Non-pigmented ciliary epithelial cell (primary cell): Measurements from ENCODE around the gene RFESD.
"Not testable (repeated sequence)": the region's sequence is repeated elsewhere in the genome, so short reads cannot be mapped to it uniquely, and the experiment has no call there.

Source experiments
- DNase-seq: peaks from one replicate; pipeline ENCODE4 v3.0.0-alpha.2; 2010; ENCODE audit warnings: low read depth

The RFESD gene

DNA sequence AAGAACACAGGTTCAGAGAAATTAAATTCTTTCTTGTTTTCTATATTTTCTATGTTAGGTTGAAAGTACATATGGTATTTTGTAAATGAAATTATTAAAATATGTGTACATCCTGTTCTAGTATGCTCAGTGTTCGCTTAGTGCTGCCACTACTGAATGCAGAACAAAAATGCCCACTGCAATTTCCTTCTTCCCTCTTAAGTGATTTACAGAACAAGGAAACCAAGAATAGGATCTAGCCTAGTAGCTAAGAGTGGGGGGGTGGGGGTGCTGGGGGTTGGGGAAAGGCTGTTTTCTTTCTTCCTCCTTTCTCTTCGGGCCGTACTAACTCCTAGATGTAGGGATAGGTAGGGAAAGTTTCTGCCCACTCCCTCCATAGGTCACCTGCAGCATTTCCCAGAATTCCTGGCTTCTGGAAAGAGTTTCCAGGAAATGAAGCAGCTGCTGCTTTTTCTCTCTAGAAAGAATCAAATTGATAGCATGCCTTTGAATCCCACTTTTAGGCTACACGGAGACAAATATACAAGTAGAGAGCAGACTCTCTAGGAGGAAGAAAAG, 20.6 kb downstream of the RFESD start:
- DNase-seq: no peak

DNA sequence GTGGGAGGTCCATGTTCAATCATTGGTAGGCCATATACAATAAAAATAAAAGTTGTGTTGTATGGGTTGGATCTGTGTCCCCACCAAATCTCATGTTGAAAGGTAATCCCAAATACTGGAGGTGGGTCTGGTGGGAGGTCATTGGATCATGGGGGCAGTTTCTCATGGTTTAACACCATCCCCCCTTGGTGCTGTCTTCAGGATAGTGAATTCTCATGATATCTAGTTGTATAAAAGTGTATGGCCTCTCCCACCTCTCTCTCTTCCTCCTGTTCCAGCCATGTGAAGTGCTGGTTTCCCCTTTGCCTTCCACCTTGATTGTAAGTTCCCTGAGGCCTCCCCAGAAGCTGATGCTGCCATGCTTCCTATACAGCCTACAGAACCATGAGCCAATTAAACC, 21.1 kb downstream of the RFESD start:
- no peak for DNase-seq

DNA sequence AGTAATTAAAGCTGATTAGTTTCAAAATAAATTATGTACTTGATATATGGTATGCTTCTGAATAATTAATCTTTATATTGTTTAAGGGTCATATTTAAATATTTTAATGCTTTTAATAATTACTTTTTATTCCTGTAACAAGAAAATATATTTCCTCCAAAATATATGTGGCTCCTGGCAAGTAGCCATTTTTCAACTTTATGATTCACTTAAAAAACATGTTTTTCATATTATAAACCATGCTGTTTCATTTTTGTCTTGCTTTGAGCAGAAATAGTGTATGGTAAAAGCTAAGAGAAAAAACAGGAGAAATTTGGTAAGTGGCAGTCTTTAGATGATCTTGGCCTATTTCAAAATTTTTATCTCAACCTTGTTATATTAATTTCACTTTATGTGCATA, 21.6 kb downstream of the RFESD start:
- no peak for DNase-seq

DNA sequence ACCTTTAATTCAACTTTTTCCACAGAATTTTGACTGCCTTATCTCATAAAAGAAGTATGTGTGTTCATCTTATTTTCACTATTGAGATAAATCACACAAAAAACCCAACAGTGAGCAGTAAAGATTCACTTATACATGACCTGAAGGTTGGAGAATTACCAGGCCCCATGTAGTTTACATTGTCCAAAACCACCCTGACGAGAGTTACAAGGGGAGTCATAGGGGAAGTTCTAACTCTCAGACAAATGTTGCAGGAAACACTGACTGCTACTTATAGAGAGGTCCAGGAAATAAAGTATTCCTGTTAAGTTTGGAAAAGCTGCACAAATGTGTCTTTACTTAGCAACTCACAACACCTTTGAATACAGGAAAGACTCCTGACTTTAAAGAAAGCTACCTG, 22.2 kb downstream of the RFESD start:
- DNase-seq: no peak

DNA sequence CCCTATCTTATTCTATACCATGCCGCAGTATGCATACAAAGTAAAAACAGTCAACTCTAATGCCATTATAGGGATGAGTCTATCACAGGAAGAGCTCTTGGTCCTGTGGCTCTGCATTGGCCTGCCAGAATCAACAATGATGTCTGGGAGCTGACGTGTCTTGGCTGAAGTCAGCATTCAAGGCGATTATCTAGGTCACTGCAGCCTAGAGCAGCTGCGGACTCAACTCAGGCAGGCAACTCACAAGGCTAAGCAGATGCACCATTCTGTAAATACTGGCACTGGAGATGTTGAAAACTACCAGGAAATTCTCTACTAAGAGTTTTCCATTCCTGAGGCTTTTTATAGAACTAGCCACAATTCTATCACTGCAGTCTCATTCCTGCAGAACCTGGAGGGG, 23.0 kb downstream of the RFESD start:
- DNase-seq: peak; percentile 98

DNA sequence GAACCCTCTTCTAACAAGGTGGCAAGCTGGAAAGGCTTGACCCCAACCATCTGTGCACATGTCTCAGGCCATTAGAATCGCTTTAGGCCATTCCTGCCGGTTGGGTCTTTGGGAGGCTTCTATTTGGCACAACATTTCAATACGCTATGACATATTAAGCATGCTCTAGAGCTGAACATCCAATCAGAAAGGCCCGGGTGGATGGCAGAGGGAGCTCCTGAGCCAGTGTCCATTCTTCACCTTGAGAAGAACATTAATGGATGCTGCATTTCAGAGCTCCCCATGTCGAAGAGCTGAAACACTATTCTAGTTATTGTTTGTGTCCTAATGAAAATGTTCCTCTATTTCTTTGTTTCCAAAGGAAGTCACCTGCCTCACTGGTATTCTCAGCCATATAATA, 23.4 kb downstream of the RFESD start:
- DNase-seq: no peak

DNA sequence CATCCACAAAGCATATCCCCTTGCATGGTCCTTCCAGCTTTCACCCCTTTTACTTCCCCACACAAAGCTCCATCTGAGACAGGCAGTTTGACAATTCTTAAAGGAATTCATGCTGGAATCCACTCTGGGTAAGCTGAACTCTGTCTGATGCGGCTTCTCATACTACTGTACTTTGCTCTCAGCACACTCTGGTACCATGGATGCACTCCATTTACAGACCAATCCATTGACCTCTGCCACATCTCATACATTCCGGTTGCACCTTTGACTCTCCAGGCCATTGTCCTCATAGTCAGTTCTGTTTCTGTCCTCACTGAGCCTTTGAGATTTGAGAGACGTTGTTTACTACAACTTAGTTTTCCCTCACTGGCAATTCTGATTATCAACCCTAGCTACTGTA, 24.0 kb downstream of the RFESD start:
- DNase-seq: no peak

DNA sequence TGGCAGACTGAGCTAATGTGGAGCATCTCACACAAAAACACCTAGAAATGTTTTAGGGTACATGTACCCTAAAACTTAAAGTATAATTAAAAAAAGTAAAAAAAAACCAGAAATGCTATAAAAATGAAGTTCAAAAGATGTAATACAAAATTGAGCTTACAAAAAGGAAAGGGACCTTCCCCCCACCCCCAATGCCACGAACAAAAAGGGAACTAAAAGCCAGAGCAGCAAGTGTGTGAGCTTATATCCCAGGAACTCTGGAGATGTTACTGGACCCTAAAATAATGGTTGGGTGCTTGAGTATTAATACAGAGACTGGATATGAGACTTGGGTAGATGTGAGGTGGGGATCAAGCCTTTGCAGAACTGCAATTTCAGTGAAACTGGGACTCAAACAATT, 25.2 kb downstream of the RFESD start:
- no peak for DNase-seq

DNA sequence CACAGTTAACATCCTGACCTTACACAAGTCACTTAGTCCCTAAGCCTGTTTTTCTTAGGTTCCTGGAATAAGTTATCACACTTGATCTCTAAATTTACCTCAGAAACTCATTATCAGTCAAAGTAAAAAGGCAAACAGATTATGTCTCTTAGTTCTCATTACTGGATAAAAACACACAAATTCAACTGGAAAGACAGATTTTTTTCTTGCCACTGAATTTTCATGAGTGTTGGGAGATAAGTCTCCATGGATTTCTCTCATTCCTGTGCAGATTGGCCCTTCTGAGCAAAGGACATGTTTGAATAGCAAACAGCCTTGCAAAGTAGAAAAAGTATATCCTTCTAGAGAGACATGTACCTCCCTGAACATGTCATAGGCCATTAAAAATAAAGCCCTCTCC, 26.1 kb downstream of the RFESD start:
- no peak for DNase-seq

DNA sequence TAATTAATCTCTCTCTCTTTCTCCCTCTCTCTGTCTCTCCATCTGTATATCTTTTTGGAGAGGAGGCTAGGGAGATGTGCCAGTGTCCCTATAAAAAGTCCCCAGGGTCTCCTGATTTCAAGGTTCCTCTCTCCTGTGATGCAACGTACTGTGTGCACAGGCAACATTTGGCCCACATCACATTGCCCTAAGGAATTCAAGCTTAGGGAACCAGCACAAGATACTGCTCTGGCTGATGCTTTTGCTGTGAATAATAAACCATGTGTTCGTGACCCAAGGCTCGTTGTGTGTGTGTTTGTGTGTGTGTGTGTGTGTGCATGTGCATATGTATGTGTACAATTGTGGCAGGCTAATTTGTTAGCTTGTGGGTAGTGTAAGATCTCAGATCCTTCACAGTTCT, 26.5 kb downstream of the RFESD start:
- DNase-seq: no peak

DNA sequence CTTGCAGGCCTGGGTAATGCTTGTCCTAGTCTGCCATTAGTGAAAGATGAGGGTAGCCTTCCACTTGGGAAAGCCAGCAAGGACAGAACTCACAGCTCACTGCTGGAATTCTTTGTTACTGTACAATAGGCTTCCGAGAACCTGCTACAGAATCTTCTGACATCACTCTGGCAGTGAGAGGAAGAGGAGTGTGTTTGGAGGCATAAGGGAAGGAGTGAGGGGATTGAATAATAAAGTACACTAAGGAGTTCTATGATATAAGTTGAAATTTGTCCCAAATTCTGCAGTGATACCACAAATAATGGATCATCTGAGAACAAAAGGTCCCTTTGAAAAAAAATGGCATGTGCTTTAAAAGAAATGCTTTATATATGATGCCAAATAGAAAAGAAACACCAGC, 36.3 kb downstream of the RFESD start, which contains the start of gene SPATA9:
Gene SPATA9 (minus strand): TSS at position 101 of the 400 bp plus-strand sequence. CDS start 137 bp downstream, outside the sequence.
- DNase-seq: no peak

DNA sequence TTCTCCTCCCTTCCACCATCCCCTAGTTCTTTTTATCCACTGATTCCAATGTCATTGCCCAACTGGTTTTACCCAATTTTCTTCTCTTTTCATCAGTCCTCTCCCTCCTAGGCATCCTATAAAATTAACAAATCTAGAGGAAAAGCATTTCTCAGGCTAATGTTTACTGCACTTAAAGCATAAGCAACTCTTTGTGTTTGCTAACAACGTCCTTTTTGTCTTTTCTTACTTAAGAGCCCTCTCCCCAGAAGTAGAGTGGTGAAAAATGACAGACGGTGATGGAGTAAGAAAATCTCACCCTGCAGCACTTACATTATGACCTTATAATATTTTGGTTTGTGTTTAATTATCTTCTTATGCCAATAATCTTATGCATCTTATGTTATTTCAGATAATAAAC, 37.8 kb downstream of the RFESD start:
- no peak for DNase-seq

DNA sequence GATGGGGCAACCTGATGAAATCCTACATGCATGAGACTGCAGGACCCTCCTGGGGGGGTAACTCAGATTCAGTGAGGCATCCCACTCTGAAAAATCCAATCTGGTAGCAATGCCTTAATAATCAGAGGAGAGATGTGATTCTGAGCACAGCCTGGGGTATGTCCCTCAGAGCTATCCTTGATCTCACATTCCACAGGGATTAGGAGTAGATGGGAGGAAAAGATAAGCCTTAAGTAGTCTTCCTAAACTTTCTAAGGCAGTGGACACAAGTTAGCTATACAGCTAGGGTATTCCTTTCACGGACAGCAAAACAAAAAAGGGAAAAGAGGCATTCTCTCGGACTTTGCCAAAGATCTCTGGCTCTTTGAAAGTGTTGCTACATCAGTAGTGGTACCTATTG, 40.1 kb downstream of the RFESD start:
- no peak for DNase-seq

DNA sequence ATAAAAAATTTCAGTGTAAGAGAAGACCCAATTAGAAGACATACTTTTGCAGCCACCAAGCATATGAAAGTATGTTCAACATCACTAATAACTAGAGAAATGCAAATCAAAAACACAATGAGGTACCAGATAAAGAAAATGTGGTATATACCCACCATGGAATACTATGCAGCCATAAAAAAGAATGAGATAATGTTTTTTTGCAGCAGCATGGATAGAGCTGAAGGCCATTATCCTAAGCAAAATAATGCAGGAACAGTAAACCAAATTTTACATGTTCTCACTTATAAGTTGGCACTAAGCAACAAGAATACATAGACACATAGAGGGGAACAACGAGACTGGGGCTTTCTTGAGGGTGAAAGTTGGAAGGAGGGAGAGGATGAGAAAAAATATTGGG, 43.1 kb downstream of the RFESD start:
- no peak for DNase-seq

DNA sequence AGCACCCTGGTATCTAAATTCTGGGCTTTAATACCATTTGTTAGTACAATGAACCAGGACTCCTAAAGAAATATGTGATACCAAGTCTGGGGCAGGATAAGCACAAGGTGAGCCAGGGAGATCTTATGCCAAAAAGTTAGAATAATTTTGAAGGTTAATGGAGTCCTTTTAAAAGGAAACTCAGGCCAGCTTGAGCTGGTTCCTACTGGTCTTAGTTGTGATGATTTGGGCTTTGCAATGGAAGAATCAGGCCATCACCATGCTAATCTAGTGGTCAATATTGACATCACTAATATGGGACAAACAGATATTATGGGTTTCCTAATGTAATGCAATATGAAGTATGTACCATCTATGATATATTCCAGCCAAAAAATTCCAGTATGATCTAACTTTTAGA, 43.8 kb downstream of the RFESD start:
- DNase-seq: no peak

DNA sequence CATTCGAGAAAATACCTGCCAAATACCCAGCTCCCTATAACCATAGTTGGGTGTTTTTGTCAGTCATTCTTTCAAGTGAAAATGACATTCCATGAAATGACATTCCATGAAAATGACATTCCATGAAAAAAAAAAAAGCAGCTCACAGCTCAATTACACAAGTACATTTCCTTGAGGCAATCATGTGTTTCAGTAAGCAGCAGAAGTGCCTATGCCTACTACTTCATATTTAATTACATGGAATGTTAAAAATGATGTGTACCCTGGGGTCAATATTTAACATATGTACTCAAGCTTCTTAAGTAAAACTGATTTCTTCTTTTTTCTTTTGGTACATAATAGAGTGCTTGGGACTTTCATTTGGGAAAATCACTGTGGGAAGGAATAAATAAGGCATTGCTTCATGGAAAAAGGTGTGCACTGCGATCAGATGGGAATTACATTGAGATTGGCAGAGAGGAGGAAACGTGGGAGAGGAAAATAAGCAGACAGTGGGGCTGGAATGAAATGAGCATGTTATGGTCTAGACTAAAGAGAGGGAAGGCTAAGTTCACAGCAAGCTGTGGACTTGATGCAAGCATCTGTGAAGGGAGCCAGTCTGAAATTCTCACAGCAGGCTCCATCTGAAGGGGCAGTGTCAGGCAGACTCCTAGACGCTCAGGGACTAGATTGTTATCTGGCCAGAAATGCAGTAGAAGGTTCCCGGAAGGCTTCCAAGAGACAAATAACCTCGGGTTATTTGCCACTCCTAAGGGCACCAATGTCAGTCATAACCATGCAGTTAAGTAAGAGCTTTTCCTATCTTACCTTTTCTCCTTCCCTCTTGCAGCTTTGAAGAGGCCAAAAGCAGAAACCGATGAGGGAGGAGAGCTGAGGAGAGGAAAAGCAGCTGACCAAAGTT, 51.5 kb downstream of the RFESD start:
- DNase-seq: no peak

DNA sequence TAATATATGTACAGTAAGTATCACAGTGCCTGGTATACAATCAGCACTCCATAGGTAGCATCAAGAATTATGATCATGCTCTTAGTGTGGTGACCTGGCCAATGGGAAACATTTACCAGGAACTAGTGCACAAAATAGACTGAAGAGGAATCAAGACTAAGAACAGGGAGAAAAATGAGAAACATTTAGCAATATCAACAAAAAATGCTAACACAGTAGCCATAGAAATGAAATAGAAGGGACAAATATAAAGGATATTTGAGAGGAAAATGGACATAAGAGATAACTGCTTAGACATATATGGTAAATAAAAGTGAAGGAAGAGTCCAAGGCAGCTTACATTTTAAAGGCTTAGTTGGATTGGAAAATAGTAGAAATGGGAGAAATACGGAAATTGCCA, 52.8 kb downstream of the RFESD start:
- DNase-seq: no peak

DNA sequence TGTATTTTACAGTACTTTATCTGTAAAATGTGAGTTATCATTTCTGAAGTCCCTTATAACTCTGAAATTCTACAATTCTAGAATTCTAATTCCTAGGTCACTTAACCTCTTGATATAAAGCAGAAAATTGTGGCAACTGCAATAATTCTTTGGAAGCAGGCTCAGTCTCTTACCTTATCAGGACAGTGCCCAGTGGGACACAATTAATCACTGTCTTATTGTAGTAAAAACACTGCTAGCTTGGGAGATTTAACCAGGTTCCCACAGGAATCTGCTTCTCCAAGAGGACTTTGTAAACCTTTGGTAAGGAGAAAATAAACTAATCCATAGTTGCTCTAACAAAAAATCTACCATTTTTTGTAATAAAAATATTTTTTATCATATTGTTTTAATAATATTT, 54.5 kb downstream of the RFESD start:
- no peak for DNase-seq

DNA sequence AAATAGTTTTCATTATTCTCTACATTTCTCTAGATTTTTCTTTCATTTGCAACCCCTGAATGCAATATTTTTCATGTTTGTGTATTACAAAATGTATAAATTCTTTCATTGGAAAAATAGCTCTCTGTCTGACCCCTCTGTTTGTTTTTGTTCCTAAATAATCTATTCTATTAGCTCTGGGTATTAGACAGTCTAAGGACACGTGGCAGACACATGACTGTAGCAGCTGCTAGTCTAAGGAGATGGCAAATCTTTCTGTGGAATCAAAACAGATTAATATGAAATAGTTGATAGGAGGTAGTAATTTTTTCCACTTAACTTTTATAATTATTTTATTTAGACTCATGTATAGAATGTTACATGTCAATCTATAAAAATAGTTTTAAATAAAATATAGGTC, 57.6 kb downstream of the RFESD start:
- DNase-seq: no peak

DNA sequence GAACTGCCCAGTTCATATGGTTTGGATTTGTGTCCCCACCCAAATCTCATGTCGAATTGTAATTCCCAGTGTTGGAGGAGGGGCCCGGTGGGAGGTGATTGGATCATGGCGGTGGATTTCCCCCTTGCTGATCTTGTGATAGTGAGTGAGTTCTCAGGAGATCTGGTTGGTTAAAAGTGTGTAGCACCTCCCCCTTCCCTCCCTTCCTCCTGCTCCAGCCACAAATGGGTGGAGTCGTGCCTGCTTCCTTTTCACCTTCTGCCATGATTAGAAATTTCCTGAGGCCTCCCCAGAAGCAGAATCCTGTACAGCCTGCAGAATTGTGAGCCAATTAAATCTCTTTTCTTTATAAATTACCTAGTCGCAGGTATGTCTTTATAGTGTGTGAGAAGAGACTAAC, 59.6 kb downstream of the RFESD start:
- not testable (repeated sequence) for DNase-seq

DNA sequence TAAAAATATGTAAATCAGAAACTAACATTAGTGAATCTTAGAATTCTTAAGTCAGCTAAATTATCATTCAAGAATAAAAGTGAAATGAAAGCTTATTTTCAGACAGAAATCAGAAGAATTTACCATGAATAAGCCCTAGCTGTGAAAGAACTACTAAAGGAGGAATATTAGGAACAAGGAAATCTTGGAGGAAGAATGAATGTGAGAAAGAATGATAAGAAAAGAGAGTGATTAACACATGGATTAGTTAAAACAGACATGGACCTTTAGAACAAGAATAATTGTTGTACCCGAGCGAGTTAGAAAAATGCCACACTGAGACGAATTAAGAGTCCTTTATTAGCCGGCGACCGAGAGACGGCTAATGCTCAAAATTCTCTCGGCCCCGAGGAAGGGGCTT, 60.5 kb downstream of the RFESD start:
- no peak for DNase-seq
